BE2C (cell line): ENCODE measurements around the gene RPA3.

Experiments used
- DNase-seq: peaks from one replicate; pipeline ENCODE4 v3.0.0-alpha.2; 2020
- H3K27me3 ChIP-seq: fragments of 250-450 bp; sonication (Bioruptor Pico); 2 replicates; pipeline ENCODE4 v1.5.1; 2020; ENCODE audit warnings: mild to moderate bottlenecking
- H3K36me3 ChIP-seq: fragments of 250-450 bp; sonication (Bioruptor Pico); 2 replicates; pipeline ENCODE4 v1.5.1; 2020; ENCODE audit warnings: mild to moderate bottlenecking
- H3K4me1 ChIP-seq: fragments of 250-450 bp; sonication (Bioruptor Pico); 2 replicates; pipeline ENCODE4 v1.5.1; 2020
- H3K4me3 ChIP-seq: 2 replicates; pipeline ENCODE4 v1.5.1; 2011; ENCODE audit warnings: low read depth, low read length
- H3K9me3 ChIP-seq: fragments of 250-450 bp; sonication (Bioruptor Pico); 2 replicates; pipeline ENCODE4 v1.5.1; 2020
- TF ChIP-seq, protein P1 (sequence below): IDR thresholded peaks from 2 replicates; pipeline ENCODE4 v1.5.1; 2012; ENCODE audit warnings: mild to moderate bottlenecking, low read depth, low read length

The RPA3 gene

DNA sequence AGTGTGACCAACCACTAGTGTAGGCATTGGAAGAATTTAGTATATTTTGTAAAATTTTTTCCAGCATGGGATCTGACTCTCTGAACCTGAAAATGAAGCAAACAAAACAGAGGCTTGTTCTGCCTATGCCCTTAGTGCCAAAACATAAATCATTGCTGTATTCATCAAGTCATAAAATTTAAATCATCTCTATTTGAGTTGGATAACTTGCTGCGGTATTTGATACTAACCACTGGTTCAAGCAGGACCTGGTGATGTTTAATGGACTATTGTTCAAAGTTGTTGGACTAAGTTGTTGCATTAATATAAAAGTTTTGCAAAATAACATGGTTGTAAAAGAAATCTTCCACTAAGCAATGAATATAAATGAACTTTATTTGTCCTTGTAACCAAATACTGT lies 19.8 kb upstream of the RPA3 start:
- H3K4me3 ChIP-seq: no peak overlapping the region
- no peak for DNase-seq
- no peaks in the 10 kb centered on the region; the same call in 1 of the 2 replicates for H3K4me1 ChIP-seq
- TF ChIP-seq, protein P1, sequence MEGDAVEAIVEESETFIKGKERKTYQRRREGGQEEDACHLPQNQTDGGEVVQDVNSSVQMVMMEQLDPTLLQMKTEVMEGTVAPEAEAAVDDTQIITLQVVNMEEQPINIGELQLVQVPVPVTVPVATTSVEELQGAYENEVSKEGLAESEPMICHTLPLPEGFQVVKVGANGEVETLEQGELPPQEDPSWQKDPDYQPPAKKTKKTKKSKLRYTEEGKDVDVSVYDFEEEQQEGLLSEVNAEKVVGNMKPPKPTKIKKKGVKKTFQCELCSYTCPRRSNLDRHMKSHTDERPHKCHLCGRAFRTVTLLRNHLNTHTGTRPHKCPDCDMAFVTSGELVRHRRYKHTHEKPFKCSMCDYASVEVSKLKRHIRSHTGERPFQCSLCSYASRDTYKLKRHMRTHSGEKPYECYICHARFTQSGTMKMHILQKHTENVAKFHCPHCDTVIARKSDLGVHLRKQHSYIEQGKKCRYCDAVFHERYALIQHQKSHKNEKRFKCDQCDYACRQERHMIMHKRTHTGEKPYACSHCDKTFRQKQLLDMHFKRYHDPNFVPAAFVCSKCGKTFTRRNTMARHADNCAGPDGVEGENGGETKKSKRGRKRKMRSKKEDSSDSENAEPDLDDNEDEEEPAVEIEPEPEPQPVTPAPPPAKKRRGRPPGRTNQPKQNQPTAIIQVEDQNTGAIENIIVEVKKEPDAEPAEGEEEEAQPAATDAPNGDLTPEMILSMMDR: no peak
- no peaks in the 10 kb centered on the region for H3K27me3 ChIP-seq
- H3K36me3 ChIP-seq: no peaks in the 10 kb centered on the region
- no peaks in the 10 kb centered on the region for H3K9me3 ChIP-seq

DNA sequence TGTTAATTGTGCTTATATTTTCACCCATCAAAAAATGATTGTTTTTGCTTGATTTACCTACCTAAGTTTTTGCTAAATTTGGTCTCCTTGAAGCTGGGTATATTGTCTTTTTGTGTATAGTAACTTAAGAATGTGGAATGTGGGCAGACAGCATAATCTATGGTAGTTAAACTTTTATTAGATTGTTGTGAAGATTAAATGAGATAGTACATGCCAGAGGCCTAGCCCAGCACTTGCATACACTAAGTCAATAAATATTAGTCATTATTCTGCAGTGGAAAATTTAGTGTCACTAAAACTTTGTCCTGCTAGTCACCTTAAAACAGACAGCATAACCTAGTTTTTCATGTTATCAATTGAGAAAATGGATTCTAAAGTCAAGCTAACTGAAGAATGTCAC lies 19.3 kb upstream of the RPA3 start:
- TF ChIP-seq, protein P1: no peak
- no peak for DNase-seq
- peaks cover 4% of the 10 kb centered on the region for H3K4me1 ChIP-seq

DNA sequence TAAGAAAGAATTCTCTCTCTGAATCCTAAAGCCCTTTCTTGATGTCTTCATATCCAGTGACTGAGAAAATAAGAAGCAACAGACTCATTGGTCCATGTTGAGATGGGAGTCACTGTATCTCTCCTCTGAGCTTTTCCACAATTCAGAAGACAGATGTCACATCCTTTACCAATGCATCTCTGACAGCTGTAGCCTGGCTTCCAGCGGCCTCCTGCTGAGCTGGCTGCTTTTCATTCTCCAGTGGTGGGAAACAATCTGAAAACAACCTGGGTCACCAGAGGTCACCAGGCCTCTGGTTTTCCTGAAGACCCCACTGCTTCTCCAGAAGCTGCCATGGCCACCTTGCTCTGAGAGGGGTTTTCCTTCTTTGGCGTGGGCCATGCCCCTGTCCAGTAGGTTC lies 18.3 kb upstream of the RPA3 start:
- Histone ChIP-seq H3K9me3 (no peaks in the 10 kb centered on the region), H3K4me1 (peaks cover 8% of the 10 kb centered on the region), H3K4me3 (no peak overlapping the region), H3K36me3 (no peaks in the 10 kb centered on the region), H3K27me3 (no peaks in the 10 kb centered on the region)
- TF ChIP-seq, protein P1: no peak
- no peak for DNase-seq

More for the DNA sequence above, 19.3 kb upstream of the RPA3 start:
- Histone ChIP-seq H3K36me3 (no peaks in the 10 kb centered on the region), H3K27me3 (no peaks in the 10 kb centered on the region), H3K4me3 (no peak overlapping the region), H3K9me3 (no peaks in the 10 kb centered on the region)

GRCh38 chr7:7732621-7733281 lies 14.3 kb upstream of the RPA3 start:
- no peaks in the 10 kb centered on the region for H3K27me3 ChIP-seq
- TF ChIP-seq, protein P1: no peak
- H3K9me3 ChIP-seq: no peaks in the 10 kb centered on the region
- DNase-seq: no peak
- peaks cover 10% of the 10 kb centered on the region for H3K4me1 ChIP-seq
- no peaks in the 10 kb centered on the region for H3K36me3 ChIP-seq
- no peak overlapping the region for H3K4me3 ChIP-seq

GRCh38 chr7:7731732-7732131 lies 13.3 kb upstream of the RPA3 start:
- Histone ChIP-seq H3K27me3 (no peaks in the 10 kb centered on the region), H3K9me3 (no peaks in the 10 kb centered on the region), H3K36me3 (no peaks in the 10 kb centered on the region), H3K4me1 (peaks cover 10% of the 10 kb centered on the region), H3K4me3 (no peak overlapping the region)
- DNase-seq: no peak
- TF ChIP-seq, protein P1: no peak

- TF ChIP-seq, protein P1: no peak
- H3K36me3 ChIP-seq: no peaks in the 10 kb centered on the region
- H3K27me3 ChIP-seq: no peaks in the 10 kb centered on the region
- H3K4me1 ChIP-seq: peaks cover 9% of the 10 kb centered on the region; the same call in 1 of the 2 replicates
- H3K9me3 ChIP-seq: no peaks in the 10 kb centered on the region
- H3K4me3 ChIP-seq: no peak overlapping the region
- no peak for DNase-seq
These were observed 2.6 kb upstream of the RPA3 start for GRCh38 chr7:7720750-7721621.
